HT1080 (cell line): Measurements from ENCODE around the gene ANKS1A. TPM values are rescaled to one million over a fixed set of nuclear protein-coding genes. Genes with fewer than 3 reads are reported as not detected.
"Not testable (repeated sequence)": the region's sequence is repeated elsewhere in the genome, so short reads cannot be mapped to it uniquely, and the experiment has no call there.

Experiments
- DNase-seq: peaks from one replicate; pipeline ENCODE4 v3.0.0-alpha.2; 2015; ENCODE audit warnings: low read depth
- small RNA-seq: library from RNA; depleted of rRNA; stranded (forward); fragments of <200 nt; gene quantifications from one replicate; pipeline ENCODE3, GENCODE V24; 2014
- total RNA-seq: library from RNA; depleted of rRNA; stranded (reverse); fragments of >200 nt; shearing (Covaris generic); gene quantifications from 2 replicates; pipeline ENCODE4 v1.2.3, GENCODE V29; 2014; rRNA removed

The ANKS1A gene
- total RNA-seq, 1 experiment from 2014 or later, result 7.3 TPM

GRCh38 chr6:35105078-35105477, 216.0 kb downstream of the ANKS1A start:
- no peak for DNase-seq

- DNase-seq, result not testable (repeated sequence)
Observed at GRCh38 chr6:35106061-35106460, 217.0 kb downstream of the ANKS1A start.

GRCh38 chr6:35107208-35107607, 218.2 kb downstream of the ANKS1A start:
- DNase-seq, result not testable (repeated sequence)

GRCh38 chr6:35107761-35108160, 218.7 kb downstream of the ANKS1A start:
- DNase-seq, result not testable (repeated sequence)

- no peak for DNase-seq
Observed at GRCh38 chr6:35108309-35108885, 219.3 kb downstream of the ANKS1A start.

- no peak for DNase-seq
Observed at GRCh38 chr6:35120746-35121145, 231.7 kb downstream of the ANKS1A start.

GRCh38 chr6:35124356-35124755, 235.3 kb downstream of the ANKS1A start:
- no peak for DNase-seq

GRCh38 chr6:35128042-35128441, 239.0 kb downstream of the ANKS1A start:
- DNase-seq, result no peak

GRCh38 chr6:35128496-35128895, 239.4 kb downstream of the ANKS1A start:
- DNase-seq, result no peak

GRCh38 chr6:35136185-35136584, 247.1 kb downstream of the ANKS1A start:
- DNase-seq, result no peak

- DNase-seq, result not testable (repeated sequence)
Observed at GRCh38 chr6:35138191-35138590, 249.1 kb downstream of the ANKS1A start.

- DNase-seq, result no peak
Observed at GRCh38 chr6:35139470-35139869, 250.4 kb downstream of the ANKS1A start.

- peak; percentile 58 for DNase-seq
Observed at GRCh38 chr6:35139924-35140638, 251.0 kb downstream of the ANKS1A start.

- no peak for DNase-seq
Observed at GRCh38 chr6:35140639-35141006, 251.6 kb downstream of the ANKS1A start.

Small RNA genes lying within 50 kb of the gene (small RNA-seq; reads per million reads assigned to genes)
- gene AL138721.1, result not detected

Other genes starting within 250 kb of the ANKS1A start
- 23.1 and 32.1 TPM in 2 replicates for gene ILRUN, start 192.5 kb upstream of the ANKS1A start, total RNA-seq
- 269 and 332 TPM in 2 replicates for gene SNRPC, start 131.8 kb upstream of the ANKS1A start, total RNA-seq
- gene BLTP3A, start 97.2 kb upstream of the ANKS1A start, total RNA-seq, result 4.7 and 7.1 TPM in 2 replicates
- gene TAF11, start 1.2 kb upstream of the ANKS1A start, total RNA-seq, result 20.0 and 27.2 TPM in 2 replicates